HG02571 (cell line): ENCODE results near the gene LMBRD1.

Experiments
- ATAC-seq: cut with Tn5 transposase; IDR thresholded peaks from one replicate; pipeline ENCODE4 v1.9.1; 2021; ENCODE audit warnings: mild to moderate bottlenecking, moderate library complexity; ENCODE audit not compliant: unreplicated experiment

Gene LMBRD1

GRCh38 chr6:69643688-69644087 lies 153.1 kb downstream of the LMBRD1 start:
- ATAC-seq: no peak

- no peak for ATAC-seq
Measured at GRCh38 chr6:69632932-69633331, 163.9 kb downstream of the LMBRD1 start.

DNA sequence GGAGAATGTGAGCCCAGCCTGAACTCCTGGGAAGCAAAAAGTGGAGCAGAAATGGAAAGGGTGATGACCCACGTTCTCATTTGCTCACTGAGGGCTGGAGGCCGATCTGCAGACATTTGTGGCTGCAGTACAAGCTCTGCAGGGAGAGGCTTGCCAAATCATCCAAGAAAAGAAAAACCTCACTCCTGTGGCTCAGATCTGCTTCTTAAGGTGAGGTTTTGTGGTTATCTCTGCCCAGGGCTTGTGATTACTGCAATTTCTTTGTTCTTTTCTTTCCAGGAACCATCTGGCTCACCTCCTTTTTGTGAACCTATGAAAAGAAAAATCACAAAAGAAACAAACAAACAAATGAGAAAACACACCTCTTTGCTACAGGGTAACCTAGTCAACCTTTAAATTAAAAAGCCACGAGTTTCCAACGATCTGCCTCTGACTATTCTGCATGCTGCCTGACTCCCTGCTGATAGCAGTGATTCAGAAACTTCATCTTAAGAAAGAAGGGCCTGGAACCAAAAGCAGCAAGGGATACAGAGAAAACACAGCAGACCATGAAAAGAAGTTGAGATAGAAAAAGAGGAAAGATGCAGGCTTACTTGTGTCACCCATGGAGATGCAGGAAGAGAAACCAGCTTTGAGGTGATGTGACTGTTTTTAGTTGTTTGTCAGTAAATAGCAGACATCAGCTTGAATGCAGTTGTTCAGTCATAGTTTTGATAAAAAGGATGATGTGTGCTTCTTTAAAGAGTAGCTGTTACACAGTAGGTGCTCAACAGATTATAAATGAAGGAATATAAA lies 165.1 kb downstream of the LMBRD1 start:
- no peak for ATAC-seq

GRCh38 chr6:69630767-69631166 lies 166.0 kb downstream of the LMBRD1 start:
- no peak for ATAC-seq

- no peak for ATAC-seq
Measured at GRCh38 chr6:69627625-69628024, 169.2 kb downstream of the LMBRD1 start.

GRCh38 chr6:69624944-69625343 lies 171.9 kb downstream of the LMBRD1 start:
- no peak for ATAC-seq
